Measurements from ENCODE around the gene NPIPB2. TPM values are rescaled to one million over a fixed set of nuclear protein-coding genes. Genes with fewer than 3 reads are reported as not detected.
"Not testable (repeated sequence)": the region's sequence is repeated elsewhere in the genome, so short reads cannot be mapped to it uniquely, and the experiment has no call there.

NPIPB2 gene
- total RNA-seq, 1 experiment from 2014 or later, result 1.0 TPM

- DNase-seq (ENCODE audit: low spot score), result not testable (repeated sequence)
Observed at GRCh38 chr16:11962457-11962856, 20.6 kb upstream of the NPIPB2 start.

GRCh38 chr16:11957591-11958395 is 15.9 kb upstream of the NPIPB2 start:
- no peak for DNase-seq (ENCODE audit: low spot score)

GRCh38 chr16:11956558-11956957 is 14.7 kb upstream of the NPIPB2 start:
- no peak for DNase-seq (ENCODE audit: low spot score)

- peak; percentile 80 for DNase-seq (ENCODE audit: low spot score)
Observed at GRCh38 chr16:11955713-11956123, 13.9 kb upstream of the NPIPB2 start.

GRCh38 chr16:11953576-11953975 is 11.7 kb upstream of the NPIPB2 start:
- not testable (repeated sequence) for DNase-seq (ENCODE audit: low spot score)

GRCh38 chr16:11950388-11950787 is 8.5 kb upstream of the NPIPB2 start:
- no peak for DNase-seq (ENCODE audit: low spot score)

- peak; percentile 48 for DNase-seq (ENCODE audit: low spot score)
Observed at GRCh38 chr16:11949527-11949926, 7.7 kb upstream of the NPIPB2 start.

- DNase-seq (ENCODE audit: low spot score), result no peak
Observed at GRCh38 chr16:11948819-11949218, 7.0 kb upstream of the NPIPB2 start.

- DNase-seq (ENCODE audit: low spot score), result no peak
Observed at GRCh38 chr16:11946433-11946832, 4.6 kb upstream of the NPIPB2 start.

GRCh38 chr16:11927350-11927749 is 14.5 kb downstream of the NPIPB2 start:
- not testable (repeated sequence) for DNase-seq (ENCODE audit: low spot score)

GRCh38 chr16:11924046-11924445 is 17.8 kb downstream of the NPIPB2 start:
- not testable (repeated sequence) for DNase-seq (ENCODE audit: low spot score)

GRCh38 chr16:11916524-11917285 is 25.1 kb downstream of the NPIPB2 start:
- DNase-seq (ENCODE audit: low spot score), result peak; percentile 45

GRCh38 chr16:11915644-11916523 is 26.0 kb downstream of the NPIPB2 start, which contains the start of gene GSPT1:
TSS of gene GSPT1 (minus strand) at chr16:11915956. CDS start at chr16:11915720, 236 bp downstream.
- peak; percentile 95 for DNase-seq (ENCODE audit: low spot score)

GRCh38 chr16:11915114-11915643 is 26.7 kb downstream of the NPIPB2 start:
- no peak for DNase-seq (ENCODE audit: low spot score)

- DNase-seq (ENCODE audit: low spot score), result no peak
Observed at GRCh38 chr16:11914210-11915113, 27.4 kb downstream of the NPIPB2 start.

GRCh38 chr16:11913425-11914079 is 28.3 kb downstream of the NPIPB2 start:
- no peak for DNase-seq (ENCODE audit: low spot score)

- no peak for DNase-seq (ENCODE audit: low spot score)
Observed at GRCh38 chr16:11909653-11910545, 31.9 kb downstream of the NPIPB2 start.

GRCh38 chr16:11907160-11907970 is 34.5 kb downstream of the NPIPB2 start:
- no peak for DNase-seq (ENCODE audit: low spot score)
